Measurements from ENCODE around the gene KLHL33. TPM values are rescaled to one million over a fixed set of nuclear protein-coding genes. Genes with fewer than 3 reads are reported as not detected.

The KLHL33 gene
- total RNA-seq, 1 donor from 2014 or later = not detected

- no peak for TF ChIP-seq CTCF (IDR thresholded peaks at IDR 0.05)
- H3K9me3 ChIP-seq = no peaks in the 10 kb centered on the region
- intact Hi-C loops (cut with DNase I) = no loop called here
- H3K4me1 ChIP-seq = peaks cover 0 to 5% of the 10 kb centered on the region in 2 donors
- no peak overlapping the region for H3K27ac ChIP-seq
- H3K27me3 ChIP-seq = no peaks in the 10 kb centered on the region
- no peak for DNase-seq (ENCODE audit: low spot score in 2 of 2)
- H3K4me3 ChIP-seq = no peak overlapping the region
- H3K36me3 ChIP-seq = peaks cover 40 to 43% of the 10 kb centered on the region in 2 donors
These were observed 26.7 kb downstream of the KLHL33 start for GRCh38 chr14:20409226-20409625.

- Histone ChIP-seq H3K27ac (no peak overlapping the region), H3K36me3 (peaks cover 83 to 95% of the 10 kb centered on the region in 2 donors), H3K27me3 (no peaks in the 10 kb centered on the region), H3K4me1 (no peaks in the 10 kb centered on the region), H3K9me3 (no peaks in the 10 kb centered on the region), H3K4me3 (no peak overlapping the region)
- TF ChIP-seq CTCF (IDR thresholded peaks at IDR 0.05) = no peak
- intact Hi-C loops (cut with DNase I) = no loop called here
- peak in 1 of 2 donors; percentile 54 for DNase-seq (ENCODE audit: low spot score in 2 of 2)
These were observed 32.4 kb downstream of the KLHL33 start for GRCh38 chr14:20403521-20403920.

- Histone ChIP-seq H3K36me3 (peaks cover 74 to 92% of the 10 kb centered on the region in 2 donors), H3K4me3 (no peak overlapping the region)
These were observed 34.9 kb downstream of the KLHL33 start for GRCh38 chr14:20400965-20401593.

GRCh38 chr14:20400589-20400964 is 35.4 kb downstream of the KLHL33 start:
- no peaks in the 10 kb centered on the region for H3K27me3 ChIP-seq
- TF ChIP-seq CTCF (IDR thresholded peaks at IDR 0.05) = no peak
- H3K4me3 ChIP-seq = no peak overlapping the region
- DNase-seq (ENCODE audit: low spot score in 2 of 2) = no peak
- intact Hi-C loops (cut with DNase I) = no loop called here
- H3K36me3 ChIP-seq = peaks cover 74 to 92% of the 10 kb centered on the region in 2 donors
- no peaks in the 10 kb centered on the region for H3K4me1 ChIP-seq
- no peaks in the 10 kb centered on the region for H3K9me3 ChIP-seq
- no peak overlapping the region for H3K27ac ChIP-seq

More at GRCh38 chr14:20400965-20401593, 34.9 kb downstream of the KLHL33 start:
- H3K4me1 ChIP-seq = no peaks in the 10 kb centered on the region
- no peaks in the 10 kb centered on the region for H3K27me3 ChIP-seq
- H3K9me3 ChIP-seq = no peaks in the 10 kb centered on the region
- no peak for TF ChIP-seq CTCF (IDR thresholded peaks at IDR 0.05)
- DNase-seq (ENCODE audit: low spot score in 2 of 2) = peak in 1 of 2 donors; percentile 39
- no peak overlapping the region for H3K27ac ChIP-seq
- intact Hi-C loops (cut with DNase I) = no loop called here

GRCh38 chr14:20397511-20397910 is 38.5 kb downstream of the KLHL33 start:
- H3K27me3 ChIP-seq = no peaks in the 10 kb centered on the region

More at GRCh38 chr14:20397511-20397910, 38.5 kb downstream of the KLHL33 start:
- no peaks in the 10 kb centered on the region for H3K4me1 ChIP-seq
- TF ChIP-seq CTCF (IDR thresholded peaks at IDR 0.05) = no peak
- no peak overlapping the region for H3K27ac ChIP-seq
- peaks cover 70 to 90% of the 10 kb centered on the region in 2 donors for H3K36me3 ChIP-seq
- H3K9me3 ChIP-seq = no peaks in the 10 kb centered on the region
- no peak overlapping the region for H3K4me3 ChIP-seq
- no peak for DNase-seq (ENCODE audit: low spot score in 2 of 2)
- intact Hi-C loops (cut with DNase I) = no loop called here

All from ascending aorta (tissue), 2 donors.